Measurements from ENCODE around the gene LCN6. TPM values are rescaled to one million over a fixed set of nuclear protein-coding genes. Genes with fewer than 3 reads are reported as not detected.
"Not testable (repeated sequence)": the region's sequence is repeated elsewhere in the genome, so short reads cannot be mapped to it uniquely, and the experiment has no call there.

LCN6 gene, protein sequence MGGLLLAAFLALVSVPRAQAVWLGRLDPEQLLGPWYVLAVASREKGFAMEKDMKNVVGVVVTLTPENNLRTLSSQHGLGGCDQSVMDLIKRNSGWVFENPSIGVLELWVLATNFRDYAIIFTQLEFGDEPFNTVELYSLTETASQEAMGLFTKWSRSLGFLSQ
- total RNA-seq, result 1 to 10 TPM in 2 of 4 donors, not detected in 2; 6.3 to 7.3 TPM

DNA sequence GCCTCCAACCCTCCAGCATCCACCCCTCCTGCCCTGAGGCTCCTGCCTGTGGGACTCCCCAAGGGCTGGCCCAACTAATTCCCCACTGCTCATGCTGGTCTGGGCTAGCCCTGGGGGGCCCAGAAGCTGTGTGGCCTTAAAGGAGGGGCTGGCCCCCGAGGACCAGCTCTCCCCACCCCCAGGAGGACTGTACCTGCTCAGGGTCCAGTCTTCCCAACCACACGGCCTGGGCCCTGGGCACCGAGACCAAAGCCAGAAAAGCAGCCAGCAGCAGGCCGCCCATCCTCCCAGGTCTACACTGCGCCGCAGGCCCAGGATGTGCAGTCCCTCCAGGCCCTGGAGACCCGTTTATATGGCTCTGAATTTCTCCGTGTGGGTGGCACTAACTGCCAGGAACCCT, at the start of gene LCN6:
Gene LCN6 (minus strand): TSS at position 325 of the 400 bp plus-strand sequence. CDS start 42 bp downstream, at position 283.
- TF ChIP-seq, protein P1, sequence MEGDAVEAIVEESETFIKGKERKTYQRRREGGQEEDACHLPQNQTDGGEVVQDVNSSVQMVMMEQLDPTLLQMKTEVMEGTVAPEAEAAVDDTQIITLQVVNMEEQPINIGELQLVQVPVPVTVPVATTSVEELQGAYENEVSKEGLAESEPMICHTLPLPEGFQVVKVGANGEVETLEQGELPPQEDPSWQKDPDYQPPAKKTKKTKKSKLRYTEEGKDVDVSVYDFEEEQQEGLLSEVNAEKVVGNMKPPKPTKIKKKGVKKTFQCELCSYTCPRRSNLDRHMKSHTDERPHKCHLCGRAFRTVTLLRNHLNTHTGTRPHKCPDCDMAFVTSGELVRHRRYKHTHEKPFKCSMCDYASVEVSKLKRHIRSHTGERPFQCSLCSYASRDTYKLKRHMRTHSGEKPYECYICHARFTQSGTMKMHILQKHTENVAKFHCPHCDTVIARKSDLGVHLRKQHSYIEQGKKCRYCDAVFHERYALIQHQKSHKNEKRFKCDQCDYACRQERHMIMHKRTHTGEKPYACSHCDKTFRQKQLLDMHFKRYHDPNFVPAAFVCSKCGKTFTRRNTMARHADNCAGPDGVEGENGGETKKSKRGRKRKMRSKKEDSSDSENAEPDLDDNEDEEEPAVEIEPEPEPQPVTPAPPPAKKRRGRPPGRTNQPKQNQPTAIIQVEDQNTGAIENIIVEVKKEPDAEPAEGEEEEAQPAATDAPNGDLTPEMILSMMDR (IDR thresholded peaks at IDR 0.05), result no peak
- TF ChIP-seq POLR2A (IDR thresholded peaks at IDR 0.05), result no peak
- intact Hi-C loops (cut with DNase I; ENCODE audit: low total_unique reads), result no loop called here

DNA sequence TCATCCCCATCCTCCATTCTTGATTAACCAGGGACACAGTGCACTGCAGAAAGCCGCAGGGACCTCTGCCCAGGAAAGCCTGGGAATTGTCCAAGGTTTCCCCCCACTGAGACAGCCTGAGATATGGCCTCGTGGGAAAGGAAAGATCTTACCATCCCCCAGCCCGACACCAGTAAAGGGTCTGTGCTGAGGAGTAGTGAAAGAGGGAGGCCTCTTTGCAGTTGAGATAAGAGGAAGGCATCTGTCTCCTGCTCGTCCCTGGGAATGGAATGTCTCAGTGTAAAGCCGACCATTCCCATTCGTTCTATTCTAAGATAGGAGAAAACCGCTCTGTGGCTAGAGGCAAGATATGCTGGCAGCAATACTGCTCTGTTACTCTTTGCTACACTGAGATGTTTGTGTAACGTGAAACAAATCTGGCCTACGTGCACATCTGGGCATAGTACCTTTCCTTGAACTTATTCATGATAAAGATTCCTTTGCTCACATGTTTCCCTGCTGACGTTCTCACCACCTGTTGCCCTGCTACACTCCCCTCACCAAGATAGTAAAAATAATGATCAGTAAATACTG, 48.5 kb upstream of the LCN6 start:
- intact Hi-C loops (cut with DNase I; ENCODE audit: low total_unique reads); DNase-seq (ENCODE audit: low spot score in 2 of 2); H3K4me3 ChIP-seq (ENCODE audit: low read depth, poor library complexity, severe bottlenecking): not testable (repeated sequence)
- WGBS, 2 donors, result 10% methylated on average over 10 of the region's 10 CpGs

More for the DNA sequence above, at the start of gene LCN6:
- no peak for DNase-seq (ENCODE audit: low spot score in 2 of 2)
- no peak within 1 kb of the TSS for H3K4me3 ChIP-seq (ENCODE audit: low read depth, poor library complexity, severe bottlenecking)
- 58 to 72% methylated on average over 5 to 7 of the region's 8 CpGs for WGBS, 2 donors

DNA sequence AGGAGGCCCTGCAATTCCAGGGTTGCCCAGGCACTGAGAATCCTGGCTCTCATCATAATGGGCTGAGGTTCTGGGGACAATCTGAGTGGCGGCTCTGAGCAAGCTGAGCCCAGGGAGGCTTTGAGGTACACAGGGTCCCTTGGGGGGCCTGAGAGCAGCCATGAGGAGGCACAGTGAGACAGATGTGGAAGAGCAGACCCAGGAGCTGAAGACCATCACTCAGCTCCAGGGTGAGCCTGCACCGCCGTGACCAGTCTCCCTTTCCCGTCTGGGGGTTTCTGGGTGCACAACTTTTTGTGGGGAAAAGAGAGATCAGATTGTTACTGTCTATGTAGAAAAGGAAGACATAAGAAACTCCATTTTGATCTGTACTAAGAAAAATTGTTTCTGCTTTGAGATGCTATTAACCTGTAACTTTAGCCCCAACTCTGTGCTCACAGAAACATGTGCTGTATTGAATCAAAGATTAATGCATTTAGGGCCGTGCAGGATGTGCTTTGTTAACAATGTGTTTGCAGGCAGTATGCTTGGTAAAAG, 48.0 kb upstream of the LCN6 start, which contains the start of gene CCDC183:
Gene CCDC183 (plus strand): TSS at position 101 of the 537 bp plus-strand sequence. CDS start 60 bp downstream, at position 161.
- TF ChIP-seq, protein P1 (IDR thresholded peaks at IDR 0.05), result no peak
- no peak for TF ChIP-seq POLR2A (IDR thresholded peaks at IDR 0.05)
- intact Hi-C loops (cut with DNase I; ENCODE audit: low total_unique reads), result no loop called here

DNA sequence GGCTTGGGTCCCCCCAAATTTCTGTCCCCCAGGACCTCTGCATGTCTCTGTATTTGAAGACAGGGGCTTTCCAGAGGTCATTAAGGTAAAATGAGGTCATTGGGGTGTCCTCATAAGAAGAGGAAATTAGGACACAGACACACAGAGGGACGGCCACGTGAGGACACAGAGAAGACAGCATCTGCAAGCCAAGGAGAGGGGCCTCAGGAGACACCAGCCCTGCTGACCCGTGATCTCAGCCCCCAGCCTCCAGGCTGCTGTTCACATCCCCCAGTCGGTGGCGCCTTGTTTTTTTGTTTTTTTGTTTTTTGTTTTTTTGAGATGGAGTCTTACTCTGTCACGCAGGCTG, 46.6 kb upstream of the LCN6 start:
- TF ChIP-seq, protein P1 (IDR thresholded peaks at IDR 0.05), result no peak
- no peak for TF ChIP-seq POLR2A (IDR thresholded peaks at IDR 0.05)
- intact Hi-C loops (cut with DNase I; ENCODE audit: low total_unique reads), result no loop called here
- H3K4me3 ChIP-seq (ENCODE audit: low read depth, poor library complexity, severe bottlenecking), result no peak overlapping the region
- DNase-seq (ENCODE audit: low spot score in 2 of 2), result no peak
- WGBS, 2 donors, result 73 to 80% methylated on average over 6 of the region's 6 CpGs

More for the DNA sequence above, 48.0 kb upstream of the LCN6 start, which contains the start of gene CCDC183:
- no peak within 1 kb of the TSS for H3K4me3 ChIP-seq (ENCODE audit: low read depth, poor library complexity, severe bottlenecking)
- 41 to 49% methylated on average over 5 of the region's 5 CpGs for WGBS, 2 donors
- DNase-seq (ENCODE audit: low spot score in 2 of 2), result no peak

DNA sequence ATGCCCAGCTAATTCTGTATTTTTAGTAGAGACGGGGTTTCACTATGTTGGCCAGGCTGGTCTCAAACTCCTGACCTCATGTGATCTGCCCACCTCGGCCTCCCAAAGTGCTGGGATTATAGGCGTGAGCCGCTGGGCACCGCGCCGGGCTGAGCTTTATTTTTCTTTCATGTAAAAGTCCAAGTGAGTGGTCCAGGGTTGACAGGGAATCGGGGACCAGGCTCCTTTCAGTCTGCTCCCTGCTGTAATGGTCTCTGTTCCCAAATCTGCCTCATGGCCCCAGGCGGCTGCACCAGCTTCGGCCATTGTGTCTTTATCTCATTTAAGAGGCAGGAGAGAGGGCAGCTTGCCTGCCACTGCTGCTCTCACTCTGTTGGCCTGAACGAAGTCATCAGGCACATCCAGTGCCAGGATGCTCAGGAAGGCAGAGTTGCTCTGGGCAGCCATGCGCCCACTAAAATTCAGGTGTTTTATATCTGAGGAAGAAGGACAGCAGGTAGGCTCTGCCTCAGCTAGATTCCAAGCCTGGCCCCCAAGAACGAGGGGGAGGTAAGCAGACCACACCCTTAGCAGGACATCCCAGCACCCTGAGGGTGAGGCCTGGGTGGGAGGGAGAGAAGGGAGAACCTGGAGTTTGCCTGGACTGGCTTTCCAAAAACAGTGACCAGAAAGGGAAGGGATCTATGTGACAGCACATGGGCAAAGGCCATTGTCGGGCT, 46.1 kb upstream of the LCN6 start:
- 90 to 95% methylated on average over 14 of the region's 14 CpGs for WGBS, 2 donors
- H3K4me3 ChIP-seq (ENCODE audit: low read depth, poor library complexity, severe bottlenecking), result no peak overlapping the region
- intact Hi-C loops (cut with DNase I; ENCODE audit: low total_unique reads), result no loop called here
- TF ChIP-seq, protein P1 (IDR thresholded peaks at IDR 0.05), result no peak
- DNase-seq (ENCODE audit: low spot score in 2 of 2), result no peak
